H1 (cell line): ENCODE data around the gene LDLRAD4. TPM values are rescaled to one million over a fixed set of nuclear protein-coding genes. Genes with fewer than 3 reads are reported as not detected.

Experiments used
- CTCF ChIP-seq, 3 experiments: IDR thresholded peaks; 1 replicate in 2 of 3; 2 replicates in 1 of 3; pipeline versions ENCODE4 v1.5.1 to v1.6.1; 2011; ENCODE audit warnings: low read length in 3 of 3, mild to moderate bottlenecking in 3 of 3, inconsistent platforms in 2 of 3, low read depth in 1 of 3, moderate library complexity in 1 of 3; ENCODE audit not compliant: insufficient read depth in 1 of 3; ENCODE audit errors: control extremely low read depth in 1 of 3
- KDM5A ChIP-seq: fragments of 200-600 bp; IDR thresholded peaks from 2 replicates; pipeline ENCODE4 v1.7.1; 2012; ENCODE audit warnings: mild to moderate bottlenecking, low read length, inconsistent platforms, mixed read lengths
- polyA plus RNA-seq, 7 experiments: library from polyadenylated mRNA; depleted of rRNA in 3 of 7; stranded (reverse) in 5 of 7; unstranded in 2 of 7; fragments of >200 nt in 5 of 7; fragments of 200-250 nt in 2 of 7; gene quantifications; 1 replicate in 5 of 7; 2 replicates in 1 of 7; 4 replicates in 1 of 7; pipeline versions ENCODE4 v1.2.1 to v1.2.3, GENCODE V29; 2011 to 2013; ENCODE audit warnings: missing spikeins in 2 of 7, mixed read lengths in 2 of 7
- total RNA-seq: library from RNA; stranded (reverse); fragmentation: NEBNext Ultra II Directional; extraction: Animal tissue kit (Norgen Biotek cat#: 25700); gene quantifications from 2 replicates; pipeline ENCODE4 v1.2.1, GENCODE V29; 2021

LDLRAD4 gene
- total and polyA plus RNA-seq, 2 of the 8 experiments (the other 6 are each of a cell fraction or from before 2014, with no cell fraction given), result 0.77 to 1.4 TPM

GRCh38 chr18:13657974-13658373 is 439.4 kb downstream of the LDLRAD4 start (continued):
- TF ChIP-seq CTCF (IDR thresholded peaks at IDR 0.05; ENCODE audit: control extremely low read depth in 1 of 3, insufficient read depth in 1 of 3, low read depth in 1 of 3, low read length in 3 of 3) (no peak), KDM5A (no peak)
